GM12892 (cell line): ENCODE data around the gene GAB1.

Experiments
- POLR2A ChIP-seq: IDR thresholded peaks from 2 replicates; pipeline ENCODE4 v1.6.1; 2011; ENCODE audit warnings: low read depth, low read length, control low read depth
- POLR2AphosphoS5 ChIP-seq: IDR thresholded peaks from 2 replicates; pipeline ENCODE4 v1.6.1; 2011; ENCODE audit warnings: low read depth, low read length, control low read depth
- TAF1 ChIP-seq: IDR thresholded peaks from 2 replicates; pipeline ENCODE4 v1.6.1; 2011; ENCODE audit warnings: low read depth, mild to moderate bottlenecking, control low read depth, low read length, borderline replicate concordance

DNA sequence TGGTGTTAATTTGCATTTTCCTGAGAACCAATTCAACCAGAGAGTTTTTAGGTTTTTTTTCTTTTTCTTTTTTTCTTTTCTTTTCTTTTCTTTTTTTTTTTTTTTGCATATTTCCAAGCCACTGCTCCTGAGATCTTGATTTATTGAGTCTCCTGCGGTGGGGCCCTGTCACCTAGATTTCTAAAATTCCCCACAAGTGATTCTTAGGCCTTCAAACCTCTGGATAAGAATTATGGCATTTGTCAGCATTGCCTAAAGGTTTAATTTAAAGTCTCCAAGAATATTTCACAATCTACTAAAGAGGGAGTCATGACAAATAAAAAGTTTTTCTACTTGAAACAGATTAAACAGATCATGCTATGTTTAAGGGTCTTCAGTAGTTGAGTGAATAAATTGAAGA lies 84.9 kb downstream of the GAB1 start:
- TF ChIP-seq POLR2A = no peak
- TF ChIP-seq POLR2AphosphoS5 = no peak
- no peak for TF ChIP-seq TAF1
